HuH-7 (cell line): ENCODE results near the gene TIE1.

Experiments used
- DNase-seq: peaks from one replicate; pipeline ENCODE4 v3.0.0; 2011; ENCODE audit warnings: low spot score

The TIE1 gene

DNA sequence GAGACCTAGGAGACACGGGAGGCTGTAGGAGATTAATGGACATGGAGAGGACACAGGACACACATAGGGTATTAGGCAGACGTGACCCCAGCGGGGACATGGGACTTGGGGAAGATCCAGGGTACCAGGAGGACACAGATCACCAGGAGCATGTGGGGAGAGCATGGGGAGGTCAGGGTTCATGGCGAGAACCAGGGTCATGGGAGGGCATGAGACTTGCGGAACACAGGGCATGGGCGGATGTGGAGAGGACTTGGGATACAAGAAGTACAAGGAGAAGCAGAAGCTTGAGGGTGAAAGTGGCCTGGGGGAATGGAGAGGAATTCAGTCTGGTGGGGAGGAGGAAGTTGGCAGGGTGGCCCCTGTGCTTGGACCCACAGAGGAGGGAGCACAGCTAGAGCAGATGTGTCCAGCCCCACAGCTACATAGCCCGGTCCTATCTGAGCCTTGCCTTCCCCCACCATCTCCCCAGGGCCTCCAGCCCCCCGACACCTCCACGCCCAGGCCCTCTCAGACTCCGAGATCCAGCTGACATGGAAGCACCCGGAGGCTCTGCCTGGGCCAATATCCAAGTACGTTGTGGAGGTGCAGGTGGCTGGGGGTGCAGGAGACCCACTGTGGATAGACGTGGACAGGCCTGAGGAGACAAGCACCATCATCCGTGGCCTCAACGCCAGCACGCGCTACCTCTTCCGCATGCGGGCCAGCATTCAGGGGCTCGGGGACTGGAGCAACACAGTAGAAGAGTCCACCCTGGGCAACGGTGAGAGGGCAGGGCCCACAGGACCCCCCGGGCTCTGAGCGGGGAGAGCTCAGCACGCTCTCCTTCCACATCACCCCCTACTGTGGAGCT, 12.1 kb downstream of the TIE1 start:
- DNase-seq: no peak

DNA sequence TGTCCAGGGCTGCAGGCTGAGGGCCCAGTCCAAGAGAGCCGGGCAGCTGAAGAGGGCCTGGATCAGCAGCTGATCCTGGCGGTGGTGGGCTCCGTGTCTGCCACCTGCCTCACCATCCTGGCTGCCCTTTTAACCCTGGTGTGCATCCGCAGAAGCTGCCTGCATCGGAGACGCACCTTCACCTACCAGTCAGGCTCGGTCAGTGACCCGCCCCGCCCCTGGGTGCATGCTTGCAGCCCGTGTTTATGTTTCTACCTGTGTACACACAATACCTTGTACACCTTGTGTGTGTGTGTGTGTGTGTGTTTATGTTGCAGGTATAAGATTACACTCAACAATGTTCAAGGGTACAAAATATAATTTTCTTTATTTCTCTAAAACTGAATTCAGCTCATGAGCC, 13.0 kb downstream of the TIE1 start:
- DNase-seq: no peak

DNA sequence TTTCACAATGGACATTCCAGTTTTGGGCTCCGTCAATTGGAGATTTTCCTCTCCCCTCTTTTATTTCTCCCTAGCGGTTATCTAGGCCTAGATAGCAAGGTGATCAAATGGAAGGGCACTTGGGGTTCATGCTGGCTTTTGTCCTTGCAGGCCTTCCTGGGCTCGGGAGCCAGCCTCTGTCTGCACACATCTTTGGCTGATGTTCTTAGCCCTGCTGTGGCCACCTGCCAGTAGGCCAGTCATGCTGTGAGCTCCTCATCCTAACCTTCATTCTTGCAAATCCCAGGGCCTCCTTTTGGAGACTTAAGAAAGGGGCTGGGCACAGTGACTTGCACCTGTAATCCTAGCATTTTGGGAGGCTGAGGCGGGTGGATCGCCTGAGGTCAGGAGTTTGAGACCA, 13.5 kb downstream of the TIE1 start:
- no peak for DNase-seq

DNA sequence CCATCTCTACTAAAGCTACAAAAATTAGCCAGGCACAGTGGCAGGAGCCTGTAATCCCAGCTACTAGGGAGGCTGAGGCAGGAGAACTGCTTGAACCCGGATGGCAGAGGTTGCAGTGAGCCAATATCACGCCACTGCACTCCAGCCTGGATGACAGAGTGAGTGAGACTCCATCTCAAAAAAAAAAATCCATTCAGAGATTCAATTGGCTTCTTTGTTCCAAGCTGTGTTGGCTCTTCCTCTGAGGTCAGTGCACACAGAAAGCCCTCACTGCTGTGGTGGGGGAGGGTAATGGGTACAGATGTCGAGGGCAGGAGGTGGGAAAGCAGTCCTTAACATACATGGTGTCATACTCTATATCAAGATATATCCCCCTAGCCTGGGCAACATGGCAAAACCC, 14.7 kb downstream of the TIE1 start:
- no peak for DNase-seq

DNA sequence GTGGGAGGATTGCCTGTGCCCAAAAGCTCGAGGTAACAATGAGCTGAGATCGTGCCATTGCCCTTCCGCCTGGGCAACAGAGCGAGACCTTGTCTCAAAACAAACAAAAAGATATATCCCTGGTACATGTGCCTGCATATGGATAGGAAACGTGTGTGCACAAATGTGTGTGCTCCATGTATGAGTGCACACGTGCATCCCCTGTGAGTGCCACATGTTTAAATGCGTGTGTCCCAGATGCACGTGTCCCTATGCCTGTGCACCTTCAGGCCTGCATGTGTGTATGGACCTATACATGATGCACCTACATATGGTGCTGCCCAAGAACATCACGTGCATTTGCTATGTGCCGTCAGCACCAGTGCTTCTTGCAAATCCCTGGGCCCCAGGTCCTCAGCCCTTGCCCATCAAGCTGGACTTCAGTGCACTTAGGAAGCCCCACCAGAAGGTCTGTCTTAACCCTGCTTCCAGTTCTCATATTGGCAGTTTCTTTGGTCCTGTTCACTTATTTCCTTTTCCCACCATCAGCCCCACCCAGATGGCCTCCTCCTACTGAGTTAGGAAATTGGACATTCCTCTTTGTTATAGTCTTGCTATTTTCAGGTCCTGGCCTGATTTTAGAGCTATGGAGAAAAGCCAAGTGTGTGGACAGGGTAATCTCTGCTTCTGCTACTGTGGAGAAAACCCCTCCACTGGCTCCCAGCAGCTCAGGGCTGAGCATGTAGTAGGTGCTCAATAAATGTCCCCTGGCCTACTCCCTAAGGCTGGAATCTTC, 15.4 kb downstream of the TIE1 start:
- DNase-seq: no peak

DNA sequence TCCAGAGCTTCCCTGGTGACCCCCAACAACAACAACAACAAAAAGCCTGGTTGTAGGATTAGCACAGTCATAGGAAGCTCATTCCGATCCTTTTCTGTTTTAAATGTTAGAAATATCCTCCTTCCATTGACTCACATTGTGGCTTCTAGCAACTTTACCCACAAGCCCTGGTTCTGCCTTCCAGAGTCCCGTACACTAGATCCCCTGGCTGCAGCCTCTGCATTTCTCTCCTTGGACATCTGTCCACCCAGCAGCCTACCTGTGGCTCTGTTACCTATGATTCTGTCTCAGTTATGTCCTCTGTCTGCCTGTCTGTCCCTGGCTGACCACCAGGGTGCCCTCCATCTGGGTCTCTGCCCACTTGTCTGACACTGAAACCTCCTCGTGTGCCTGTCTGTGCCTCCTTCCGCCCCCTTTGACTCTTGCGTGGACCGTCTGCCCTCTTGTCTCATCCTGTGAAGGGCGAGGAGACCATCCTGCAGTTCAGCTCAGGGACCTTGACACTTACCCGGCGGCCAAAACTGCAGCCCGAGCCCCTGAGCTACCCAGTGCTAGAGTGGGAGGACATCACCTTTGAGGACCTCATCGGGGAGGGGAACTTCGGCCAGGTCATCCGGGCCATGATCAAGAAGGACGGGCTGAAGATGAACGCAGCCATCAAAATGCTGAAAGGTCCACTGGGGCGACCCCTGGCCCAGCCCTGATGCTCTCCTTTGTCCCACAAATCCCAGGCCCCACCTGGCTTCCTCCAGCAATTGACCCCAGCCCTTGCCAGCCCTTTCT, 16.1 kb downstream of the TIE1 start:
- DNase-seq: no peak

DNA sequence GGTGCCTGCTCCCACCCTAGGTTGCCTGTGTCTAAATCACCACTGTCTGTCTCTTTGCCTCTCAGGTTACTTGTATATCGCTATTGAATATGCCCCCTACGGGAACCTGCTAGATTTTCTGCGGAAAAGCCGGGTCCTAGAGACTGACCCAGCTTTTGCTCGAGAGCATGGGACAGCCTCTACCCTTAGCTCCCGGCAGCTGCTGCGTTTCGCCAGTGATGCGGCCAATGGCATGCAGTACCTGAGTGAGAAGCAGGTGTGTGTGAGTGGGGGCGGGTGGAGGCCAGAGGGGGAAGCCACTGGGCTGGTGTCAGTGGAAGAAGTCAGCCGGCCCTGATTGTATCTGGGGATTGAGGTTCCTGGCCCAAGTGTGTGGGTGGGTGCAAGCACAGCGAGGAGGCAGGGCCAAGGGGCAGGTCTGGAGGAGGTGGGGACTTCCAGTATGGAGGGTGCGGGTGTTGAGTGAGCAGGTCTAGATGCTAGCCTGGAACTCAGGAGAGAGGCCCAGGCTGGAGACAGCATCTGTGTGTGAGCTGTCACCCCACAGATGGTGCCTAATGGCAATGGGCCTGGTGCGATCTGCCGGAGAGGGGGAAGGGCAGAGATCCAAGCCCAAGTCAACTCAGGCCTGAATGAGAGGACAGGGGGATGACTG, 17.2 kb downstream of the TIE1 start:
- no peak for DNase-seq

DNA sequence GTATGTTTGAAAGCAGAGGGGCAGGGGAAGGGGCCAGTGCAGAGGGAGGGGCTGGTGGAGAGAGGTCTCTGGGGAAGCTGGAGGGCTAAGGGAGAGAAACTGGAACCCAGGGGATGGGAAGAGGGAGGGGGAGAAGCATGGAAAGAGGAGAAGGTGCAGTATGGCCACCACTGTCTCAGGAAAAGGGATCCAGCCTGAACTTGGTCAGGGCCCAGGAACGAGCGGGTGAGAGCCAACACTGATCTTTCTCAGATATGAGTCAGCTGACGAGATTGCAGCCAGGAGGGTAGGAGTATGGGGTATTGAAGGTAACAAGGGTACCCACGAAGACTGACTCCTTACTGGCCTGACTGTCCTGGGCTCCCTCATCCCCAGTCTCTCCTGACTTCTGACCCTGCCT, 18.0 kb downstream of the TIE1 start:
- no peak for DNase-seq

DNA sequence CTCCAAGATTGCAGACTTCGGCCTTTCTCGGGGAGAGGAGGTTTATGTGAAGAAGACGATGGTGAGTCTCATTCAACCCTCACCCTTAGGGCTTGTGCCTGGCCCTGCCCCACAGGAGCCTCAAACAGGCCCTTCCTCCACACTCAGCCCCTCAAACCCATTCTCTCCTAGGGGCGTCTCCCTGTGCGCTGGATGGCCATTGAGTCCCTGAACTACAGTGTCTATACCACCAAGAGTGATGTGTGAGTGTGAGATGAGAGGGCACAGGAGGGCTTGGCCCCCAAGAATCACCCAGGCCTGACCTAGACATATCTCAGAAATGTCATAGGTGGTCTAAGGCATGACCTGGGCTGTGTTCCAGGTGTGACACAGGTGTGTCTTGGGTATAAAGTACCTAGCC, 18.5 kb downstream of the TIE1 start:
- no peak for DNase-seq

DNA sequence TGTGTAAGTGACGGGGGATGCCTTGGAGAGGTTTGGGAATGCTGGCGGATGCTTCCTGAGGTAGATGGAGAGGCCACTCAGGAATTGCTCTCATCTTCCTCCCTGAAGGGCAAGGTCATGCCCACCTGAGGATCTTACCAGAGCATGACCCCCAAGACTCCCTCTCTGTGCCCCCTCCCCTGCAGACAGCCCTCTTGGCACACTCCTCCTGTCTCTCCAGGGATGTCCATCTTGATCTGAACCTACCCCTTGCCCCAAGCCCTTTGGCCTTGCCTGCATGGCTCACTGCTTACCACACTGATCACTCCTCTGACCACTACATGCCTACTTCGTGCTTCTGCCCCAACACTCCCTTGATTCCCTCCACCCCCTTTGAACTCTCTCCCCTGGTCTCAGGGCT, 19.0 kb downstream of the TIE1 start:
- DNase-seq: no peak

DNA sequence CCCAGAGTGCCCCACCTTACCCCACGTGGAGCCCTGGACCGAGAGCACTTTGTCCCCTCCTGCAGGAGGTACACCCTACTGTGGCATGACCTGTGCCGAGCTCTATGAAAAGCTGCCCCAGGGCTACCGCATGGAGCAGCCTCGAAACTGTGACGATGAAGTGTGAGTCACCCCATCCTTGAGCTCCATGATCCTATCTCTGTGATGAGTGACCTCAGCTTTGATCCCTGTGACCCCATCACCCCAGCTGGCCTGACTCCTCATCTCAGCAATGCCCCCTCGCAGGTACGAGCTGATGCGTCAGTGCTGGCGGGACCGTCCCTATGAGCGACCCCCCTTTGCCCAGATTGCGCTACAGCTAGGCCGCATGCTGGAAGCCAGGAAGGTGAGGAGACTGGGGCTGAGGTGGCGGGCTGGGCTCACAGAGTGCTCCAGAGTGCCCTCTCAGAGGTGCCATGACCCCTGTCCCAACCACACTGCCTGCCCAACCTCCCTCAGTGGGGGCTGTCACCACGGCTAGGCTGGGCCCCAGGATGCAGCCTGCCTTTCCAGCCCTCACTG, 20.6 kb downstream of the TIE1 start:
- DNase-seq: no peak

DNA sequence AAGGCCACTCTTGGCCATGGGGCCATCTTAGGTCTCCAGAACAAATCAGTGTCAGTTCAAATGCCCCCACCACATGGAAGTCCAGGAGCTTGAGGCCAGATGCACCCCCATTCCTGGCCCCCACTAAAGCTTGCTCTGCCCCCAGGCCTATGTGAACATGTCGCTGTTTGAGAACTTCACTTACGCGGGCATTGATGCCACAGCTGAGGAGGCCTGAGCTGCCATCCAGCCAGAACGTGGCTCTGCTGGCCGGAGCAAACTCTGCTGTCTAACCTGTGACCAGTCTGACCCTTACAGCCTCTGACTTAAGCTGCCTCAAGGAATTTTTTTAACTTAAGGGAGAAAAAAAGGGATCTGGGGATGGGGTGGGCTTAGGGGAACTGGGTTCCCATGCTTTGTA, 21.7 kb downstream of the TIE1 start:
- DNase-seq: no peak

DNA sequence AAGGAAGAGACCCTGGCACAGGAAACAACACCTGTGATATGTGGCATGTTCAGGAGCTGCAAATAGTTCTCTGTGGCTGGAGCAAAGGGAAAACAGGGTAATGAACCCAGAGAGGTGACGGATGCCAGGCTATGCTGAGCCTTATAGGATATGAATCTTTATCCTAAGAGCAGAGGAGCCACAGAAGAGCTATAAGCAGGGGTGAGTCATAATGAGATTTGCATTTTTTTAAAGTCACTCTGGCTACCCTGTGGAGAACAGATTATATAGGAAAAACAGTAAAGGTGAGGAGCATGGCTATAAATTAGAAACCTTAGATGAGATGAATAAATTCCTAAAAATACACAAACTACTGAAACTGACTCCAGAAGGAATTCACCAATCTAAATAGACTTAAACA, 24.0 kb downstream of the TIE1 start:
- DNase-seq: no peak

DNA sequence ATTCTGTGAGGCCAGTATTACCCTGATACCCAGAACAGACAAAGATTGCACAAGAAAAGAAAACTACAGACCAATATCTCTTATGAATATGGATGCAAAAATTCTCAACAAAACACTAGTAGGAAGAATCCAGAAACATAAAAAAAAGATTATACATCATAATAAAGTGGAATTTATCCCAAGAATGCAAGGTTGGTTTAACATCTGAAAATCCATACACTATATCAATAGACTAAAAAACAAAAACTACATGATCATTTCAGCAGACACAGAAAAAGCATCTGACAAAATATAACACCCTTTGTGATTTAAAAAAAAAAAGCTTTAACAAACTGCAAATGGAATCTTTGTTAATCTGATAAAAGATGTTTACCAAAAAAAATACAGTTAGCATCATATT, 24.6 kb downstream of the TIE1 start:
- DNase-seq: no peak

DNA sequence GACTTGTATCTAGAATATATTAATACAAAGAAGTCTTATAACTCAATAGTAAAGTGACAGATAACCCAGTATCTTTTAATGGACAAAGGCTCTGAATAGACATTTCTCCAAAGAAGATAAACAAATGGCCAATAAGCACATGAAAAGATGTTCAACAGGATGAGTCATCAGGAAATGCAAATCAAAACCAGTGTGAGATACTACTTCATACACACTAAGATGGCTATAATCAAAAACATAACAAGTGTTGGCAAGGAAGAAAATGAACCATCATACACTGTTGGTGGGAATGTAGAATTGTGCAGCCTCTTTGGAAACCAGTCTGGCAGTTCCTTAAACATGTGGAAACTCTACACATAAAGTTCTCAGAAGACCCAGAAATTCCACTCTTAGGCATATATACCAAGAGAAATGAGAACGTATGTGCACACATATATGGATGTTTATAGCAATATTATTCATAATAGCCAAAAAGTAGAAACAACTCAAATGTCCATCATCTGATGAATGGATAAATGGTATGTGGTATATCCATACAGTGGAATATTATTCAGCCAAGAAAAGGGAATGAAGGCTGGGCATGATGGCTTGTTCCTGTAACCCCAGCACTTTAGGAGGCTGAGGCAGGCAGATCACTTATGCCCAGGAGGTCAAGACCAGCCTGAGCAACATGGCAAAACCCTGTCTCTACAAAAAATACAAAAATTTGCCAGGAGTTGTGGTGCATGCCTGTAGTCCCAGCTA, 26.9 kb downstream of the TIE1 start:
- no peak for DNase-seq

DNA sequence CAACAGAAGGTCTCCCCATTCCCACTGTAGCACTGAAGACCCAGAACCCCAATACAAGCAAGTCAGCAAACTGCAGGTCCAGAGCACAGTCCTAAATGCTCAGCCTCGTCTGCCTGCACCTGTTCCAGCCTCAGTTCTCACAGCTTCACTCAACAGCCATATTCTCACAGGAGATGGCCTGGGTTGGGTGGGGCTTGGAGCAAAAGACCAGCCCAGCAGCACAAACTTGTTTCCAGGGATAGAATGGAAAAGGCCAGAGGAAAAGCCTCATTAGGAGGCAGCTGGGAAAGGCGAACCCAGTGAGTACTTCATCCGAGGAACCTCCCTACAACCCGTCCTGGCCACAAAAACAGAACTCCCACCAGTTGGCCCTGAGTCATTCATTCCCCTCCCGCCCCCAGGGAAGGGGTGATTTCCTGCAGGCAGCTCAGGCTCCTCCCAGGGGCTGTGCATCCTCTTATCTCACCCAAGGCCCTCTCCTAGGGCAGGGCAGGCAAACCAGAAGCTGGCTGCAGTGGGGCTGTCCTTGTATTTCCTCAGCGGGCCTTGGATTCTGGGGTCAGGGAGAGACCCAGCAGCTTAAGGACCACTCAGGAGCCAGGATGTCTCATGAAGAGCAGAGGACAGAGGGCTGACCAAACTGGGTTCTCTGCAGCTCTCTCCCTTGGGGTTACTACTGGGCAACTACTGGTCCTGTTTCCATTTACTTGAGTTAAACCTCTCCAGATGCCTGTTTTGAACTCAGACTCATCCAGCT, 29.4 kb downstream of the TIE1 start:
- DNase-seq: no peak

DNA sequence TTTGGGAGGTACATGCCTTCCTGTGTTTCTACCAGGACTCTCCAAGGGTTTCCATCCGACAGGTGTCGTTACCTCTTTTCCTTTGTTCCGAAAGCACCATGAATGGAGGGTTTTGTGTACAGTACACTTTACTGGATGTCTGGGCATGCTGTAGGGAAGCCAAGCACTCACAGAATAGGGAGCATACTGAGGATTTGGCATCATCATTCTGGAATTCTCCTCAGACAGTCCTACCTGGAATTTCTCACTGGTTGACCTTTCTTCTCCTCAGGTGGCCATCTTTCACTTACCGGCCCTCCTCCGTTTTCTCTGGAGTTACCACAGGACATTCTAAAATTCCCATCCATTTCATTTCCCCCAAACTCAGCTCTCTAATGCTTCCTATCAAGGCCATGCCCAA, 30.9 kb downstream of the TIE1 start:
- DNase-seq: no peak

DNA sequence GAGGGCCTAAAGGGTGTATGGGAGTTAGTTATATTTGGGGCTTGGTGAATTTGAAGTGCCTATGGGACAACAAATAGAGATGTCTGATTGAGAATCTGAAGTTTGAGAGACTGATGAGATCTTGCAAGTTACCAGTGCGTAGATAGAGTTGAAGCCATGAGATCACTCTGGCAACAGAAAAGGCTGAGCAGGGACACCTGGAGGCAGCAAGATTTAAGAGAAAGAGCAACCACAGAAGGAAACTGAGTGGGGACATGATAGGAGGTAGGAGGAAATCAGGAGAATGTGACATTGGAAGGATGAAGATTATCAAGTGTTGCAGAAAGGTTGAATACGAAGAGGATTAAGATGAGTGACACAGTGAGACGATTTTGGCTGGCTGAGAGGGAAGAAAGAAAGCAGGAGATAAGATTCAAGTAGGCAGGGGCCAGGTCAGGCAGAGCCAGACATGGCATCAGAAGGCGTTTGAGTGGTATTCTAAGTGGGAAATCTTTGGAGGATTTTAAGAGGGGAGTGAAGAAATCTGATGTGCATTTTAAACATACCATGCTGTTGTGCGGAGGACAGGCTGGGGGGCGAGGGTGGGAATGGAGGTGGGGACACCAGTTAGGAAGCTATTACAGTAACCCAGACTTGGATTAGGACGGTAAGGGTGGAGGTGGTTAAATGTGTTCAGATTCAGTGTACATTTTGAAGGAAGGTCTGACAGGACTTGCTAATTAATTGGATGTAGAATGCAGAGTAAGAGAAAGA, 33.8 kb downstream of the TIE1 start:
- no peak for DNase-seq

DNA sequence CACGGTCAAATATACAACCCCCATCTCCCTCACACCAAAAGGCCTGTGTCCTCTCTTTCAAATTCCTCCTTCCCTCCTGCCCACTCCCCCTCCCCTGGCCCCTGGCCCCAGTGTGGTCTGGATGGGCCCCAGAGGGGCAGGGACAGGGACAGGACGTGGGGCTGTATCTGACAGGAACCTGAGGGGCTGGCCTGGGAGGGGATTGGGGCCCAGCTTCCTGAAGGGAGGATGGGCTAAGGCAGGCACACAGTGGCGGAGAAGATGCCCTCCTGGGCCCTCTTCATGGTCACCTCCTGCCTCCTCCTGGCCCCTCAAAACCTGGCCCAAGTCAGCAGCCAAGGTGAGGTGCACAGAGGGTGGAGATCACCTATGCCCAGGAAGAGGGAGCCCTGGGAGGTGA, 36.8 kb downstream of the TIE1 start, which contains the start of gene MPL:
Gene MPL (plus strand): TSS at position 231 of the 400 bp plus-strand sequence. CDS start 31 bp downstream, at position 262.
- DNase-seq: no peak

DNA sequence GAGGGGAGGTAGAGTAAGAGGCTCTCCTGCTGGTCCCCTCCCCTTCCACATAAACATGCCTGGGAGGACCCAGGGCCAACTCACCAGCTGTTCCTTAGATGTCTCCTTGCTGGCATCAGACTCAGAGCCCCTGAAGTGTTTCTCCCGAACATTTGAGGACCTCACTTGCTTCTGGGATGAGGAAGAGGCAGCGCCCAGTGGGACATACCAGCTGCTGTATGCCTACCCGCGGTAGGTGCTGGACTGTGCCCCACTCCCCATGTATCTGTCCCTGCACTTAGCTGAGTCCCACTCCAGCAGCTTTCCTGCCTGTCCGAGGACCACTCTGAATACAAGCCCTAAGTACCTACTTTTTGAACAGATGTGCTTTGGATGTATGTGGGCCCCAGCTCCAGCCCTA, 37.2 kb downstream of the TIE1 start:
- no peak for DNase-seq
